Left renal cortex interstitium (tissue), 4 donors: ENCODE data around the gene IKZF4. TPM values are rescaled to one million over a fixed set of nuclear protein-coding genes. Genes with fewer than 3 reads are reported as not detected.
"Not testable (repeated sequence)": the region's sequence is repeated elsewhere in the genome, so short reads cannot be mapped to it uniquely, and the experiment has no call there.

ENCODE experiments used
- DNase-seq, 4 donors: peaks; one replicate each; pipeline ENCODE4 v3.0.0-alpha.2; 2013; ENCODE audit warnings: low read depth in 4 of 4, low spot score in 2 of 4, missing footprints in 1 of 4
- polyA plus RNA-seq, 4 donors: library from polyadenylated mRNA; unstranded; fragments of 120-200 nt; gene quantifications; one replicate each; pipeline ENCODE4 v1.2.1, GENCODE V29; 2013; ENCODE audit not compliant: insufficient read length in 4 of 4

Gene IKZF4
- polyA plus RNA-seq, 4 donors: 13.9 to 26.8 (median 19.6) TPM

- no peak for DNase-seq
Observed at GRCh38 chr12:55997535-55997859, 23.3 kb upstream of the IKZF4 start.

DNA sequence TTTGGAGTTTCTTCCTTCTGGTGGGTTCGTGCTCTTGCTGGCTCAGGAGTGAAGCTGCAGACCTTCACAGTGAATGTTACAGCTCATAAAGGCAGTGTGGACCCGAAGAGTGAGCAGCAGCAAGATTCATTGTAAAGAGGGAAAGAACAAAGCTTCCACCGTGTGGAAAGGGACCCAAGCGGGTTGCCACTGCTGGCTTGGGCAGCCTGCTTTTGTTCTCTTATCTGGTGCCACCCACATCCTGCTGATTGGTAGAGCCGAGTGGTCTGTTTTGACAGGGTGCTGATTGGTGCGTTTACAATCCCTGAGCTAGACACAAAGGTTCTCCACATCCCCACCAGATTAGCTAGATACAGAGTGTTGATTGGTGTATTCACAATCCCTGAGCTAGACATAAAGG lies 21.3 kb upstream of the IKZF4 start:
- not testable (repeated sequence) for DNase-seq

- not testable (repeated sequence) for DNase-seq
Observed at GRCh38 chr12:55999999-56000540, 20.8 kb upstream of the IKZF4 start.

DNA sequence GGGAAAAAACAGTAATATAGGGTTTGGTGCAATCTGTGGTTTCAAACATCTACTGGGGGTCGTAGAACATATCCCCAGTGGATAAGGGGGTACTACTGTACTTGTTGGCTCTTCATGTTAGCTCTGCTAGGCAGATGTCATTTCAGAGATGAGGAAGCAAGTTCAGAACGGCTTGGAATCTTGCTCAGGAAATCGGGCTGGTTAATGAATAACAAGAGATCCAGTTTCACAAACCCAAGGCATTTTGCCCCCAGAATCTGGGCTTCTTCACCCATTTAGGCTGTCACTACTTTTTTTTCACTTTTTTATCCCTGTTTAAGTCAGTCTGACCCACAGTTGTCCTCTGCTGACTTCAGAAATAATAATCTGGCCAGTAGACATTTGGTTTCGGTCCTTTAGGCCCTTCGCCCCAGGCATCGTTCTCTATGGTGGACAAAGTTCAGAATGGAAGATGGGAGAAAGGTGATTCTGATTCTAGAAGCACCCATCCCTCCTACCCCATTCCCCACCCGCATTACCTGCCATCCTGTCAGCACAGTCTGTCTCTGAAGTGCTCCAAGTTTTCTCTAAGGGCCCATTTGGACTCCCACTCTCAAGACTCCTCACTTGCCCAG lies 19.2 kb upstream of the IKZF4 start:
- no peak for DNase-seq

DNA sequence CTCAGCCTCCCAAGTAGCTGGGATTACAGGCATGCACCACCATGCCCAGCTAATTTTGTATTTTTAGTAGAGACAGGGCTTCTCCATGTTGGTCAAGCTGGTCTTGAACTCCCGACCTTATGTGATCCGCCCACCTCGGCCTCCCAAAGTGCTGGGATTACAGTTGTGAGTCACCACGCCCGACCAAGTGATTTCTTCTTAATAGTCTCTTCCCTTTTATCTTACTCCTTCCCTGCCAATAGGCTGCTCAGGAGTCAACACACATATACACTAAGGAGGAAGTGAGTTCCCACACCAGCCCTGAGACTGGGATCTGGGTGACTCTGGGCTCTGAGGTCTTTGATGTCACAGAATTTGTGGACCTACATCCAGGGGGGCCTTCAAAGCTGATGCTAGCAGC lies 17.5 kb upstream of the IKZF4 start:
- not testable (repeated sequence) for DNase-seq

- DNase-seq: no peak
Observed at GRCh38 chr12:56004211-56004610, 16.6 kb upstream of the IKZF4 start.

GRCh38 chr12:56007564-56008559 lies 13.0 kb upstream of the IKZF4 start:
- DNase-seq: peak in 1 of 4 donors; percentile 32

- no peak for DNase-seq
Observed at GRCh38 chr12:56010111-56010570, 10.7 kb upstream of the IKZF4 start.

DNA sequence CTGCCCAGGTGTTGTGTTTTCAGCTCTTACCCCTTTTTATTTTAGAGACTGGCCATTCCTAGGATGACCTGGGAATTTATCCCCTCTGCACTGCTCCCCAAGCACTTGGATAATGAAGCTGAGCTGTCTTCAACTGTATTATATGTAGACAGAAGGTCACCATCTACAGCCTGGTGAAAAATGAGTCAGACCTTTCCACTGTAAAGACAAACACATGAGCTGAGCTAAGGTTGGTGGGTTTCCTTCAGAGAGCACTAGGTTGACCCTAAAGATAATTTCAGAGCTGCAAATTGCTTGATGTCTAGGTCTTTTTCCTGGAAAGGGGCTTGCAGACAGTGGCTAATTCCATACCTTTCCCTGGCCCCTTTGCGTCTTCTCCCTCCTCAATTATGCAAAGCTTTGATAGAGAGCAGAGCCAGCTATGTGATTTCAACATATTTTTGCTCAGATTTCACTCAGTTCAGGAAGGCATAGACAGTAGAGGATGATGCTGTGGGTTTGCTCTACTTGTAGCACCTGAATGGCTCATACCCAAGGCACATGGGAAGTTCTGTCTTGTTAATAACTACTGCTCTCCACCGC lies 9.2 kb upstream of the IKZF4 start:
- DNase-seq: no peak

DNA sequence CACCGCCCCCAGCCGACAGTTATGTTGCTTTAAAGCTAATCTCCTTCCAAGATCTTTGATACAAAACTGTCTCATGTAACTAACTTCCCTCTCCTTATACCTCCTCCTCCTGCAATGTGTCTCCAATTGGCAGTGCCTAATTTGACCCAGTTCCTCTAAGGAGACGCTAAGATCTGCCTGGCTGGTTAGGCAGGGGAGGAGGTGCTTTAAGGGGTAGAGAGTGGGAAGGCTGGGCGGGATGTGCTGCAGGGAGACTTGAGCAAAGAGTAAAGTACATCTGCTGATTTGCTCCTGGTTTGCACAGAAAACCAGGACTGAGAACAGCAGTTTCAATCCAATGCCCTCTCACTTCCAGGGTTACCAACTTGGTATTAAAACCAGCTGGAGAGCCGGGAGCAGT lies 7.4 kb upstream of the IKZF4 start:
- no peak for DNase-seq

DNA sequence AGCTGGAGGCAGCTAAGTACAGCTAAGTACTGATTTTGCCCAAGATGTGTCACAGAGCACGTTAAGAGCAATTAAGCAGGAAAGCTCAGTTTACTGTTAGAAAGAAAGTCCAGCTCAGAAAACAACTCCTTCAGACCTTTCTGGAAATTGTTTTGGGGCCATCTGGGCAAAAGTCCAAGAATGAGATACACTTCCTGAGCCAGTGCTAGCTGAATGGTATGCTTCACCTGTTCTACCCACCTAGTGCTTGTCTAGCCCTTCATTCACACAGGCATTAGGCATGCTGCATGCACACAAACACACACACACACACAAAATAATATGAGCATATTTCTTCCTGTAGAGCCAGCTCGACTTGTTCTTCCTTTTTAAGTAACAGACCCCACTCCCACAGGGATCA lies 6.6 kb upstream of the IKZF4 start:
- peak in 2 of 4 donors; percentile 34 to 60 for DNase-seq

DNA sequence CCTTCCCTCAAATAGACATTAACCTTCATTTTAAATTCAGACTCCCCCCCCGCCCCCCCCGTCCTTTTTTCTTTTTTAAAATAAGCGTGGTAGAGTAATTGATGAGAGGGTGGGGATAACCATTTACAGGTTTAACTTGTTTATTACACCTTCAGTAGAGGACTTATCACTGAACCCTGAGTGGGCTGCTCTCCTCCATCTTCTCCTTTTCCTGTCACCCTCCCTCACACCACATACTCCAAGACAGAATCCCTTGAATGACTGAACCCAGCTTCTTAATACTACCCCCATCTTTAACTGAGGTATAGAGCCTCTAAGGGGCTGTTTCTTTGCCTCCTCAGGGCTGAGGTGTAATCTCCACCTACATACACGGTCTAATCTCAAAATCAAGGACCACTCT lies 3.7 kb upstream of the IKZF4 start:
- DNase-seq: no peak

DNA sequence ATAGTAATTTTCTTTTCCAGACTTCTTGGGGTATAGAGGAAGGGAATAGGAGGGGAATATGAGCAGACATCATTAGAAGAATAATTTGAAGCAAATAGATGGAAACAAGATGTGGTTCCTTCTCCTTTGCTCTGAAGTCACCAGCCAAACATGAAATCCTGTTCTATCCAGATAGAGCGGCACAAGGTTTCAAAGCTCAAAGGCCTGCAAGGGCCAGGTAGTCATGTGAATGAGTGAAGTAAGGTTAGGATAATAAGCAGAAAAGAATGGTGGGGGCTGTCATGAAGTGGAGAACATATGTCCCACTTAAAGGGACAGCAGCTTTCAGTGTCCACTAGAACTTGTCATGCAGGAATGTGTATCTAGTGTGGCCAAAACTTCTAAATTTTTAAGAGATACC lies 2.5 kb upstream of the IKZF4 start:
- no peak for DNase-seq

DNA sequence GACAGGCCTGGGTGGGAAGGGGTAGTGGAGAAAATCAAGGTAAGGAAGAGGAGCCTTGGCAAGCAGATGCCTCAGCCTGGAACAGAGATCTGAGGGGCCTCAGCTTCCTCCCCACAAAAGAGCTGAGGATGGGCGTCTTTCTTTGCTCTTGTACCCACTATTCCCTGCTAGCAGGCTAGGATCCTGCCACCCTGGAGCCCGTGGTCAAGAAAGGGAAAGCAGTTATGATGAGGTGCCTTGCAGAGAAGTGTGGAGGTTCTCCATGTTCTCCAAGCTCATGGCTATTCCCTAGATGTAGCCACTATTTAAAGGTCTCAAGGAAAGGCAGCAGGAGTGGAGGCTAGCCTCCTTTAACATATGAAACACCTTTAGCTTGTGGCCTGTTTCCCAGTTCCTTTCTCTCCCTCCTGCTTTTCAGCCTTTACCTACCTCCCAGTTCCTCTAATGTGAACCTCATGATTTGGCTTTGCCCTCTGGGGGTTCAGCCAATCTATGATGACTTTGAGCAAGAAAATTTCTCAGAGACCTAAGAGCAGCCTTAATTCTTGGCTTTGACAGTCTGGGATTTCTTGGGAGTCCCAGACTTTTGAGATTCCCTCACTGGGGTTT lies 1.1 kb downstream of the IKZF4 start:
- DNase-seq: no peak

GRCh38 chr12:56028511-56029165 lies 7.8 kb downstream of the IKZF4 start:
- DNase-seq: no peak

DNA sequence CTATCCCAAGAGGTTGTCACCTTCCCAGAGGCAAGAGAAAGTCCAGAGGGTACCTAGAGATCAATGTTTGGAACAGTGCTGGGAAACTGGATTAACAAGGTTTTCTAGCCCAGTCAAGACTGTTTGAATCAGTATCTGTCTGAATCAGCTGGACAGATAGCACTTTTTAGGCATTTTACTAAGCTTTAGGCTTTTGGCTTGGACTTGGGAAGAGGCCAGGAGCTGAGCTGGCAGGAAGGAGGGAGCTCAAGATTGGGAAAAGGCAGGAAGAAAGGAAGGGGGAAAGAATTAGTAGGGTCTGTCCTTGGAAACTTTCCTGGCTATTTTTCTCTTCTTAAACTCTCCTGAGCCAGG lies 8.3 kb downstream of the IKZF4 start:
- DNase-seq: no peak

DNA sequence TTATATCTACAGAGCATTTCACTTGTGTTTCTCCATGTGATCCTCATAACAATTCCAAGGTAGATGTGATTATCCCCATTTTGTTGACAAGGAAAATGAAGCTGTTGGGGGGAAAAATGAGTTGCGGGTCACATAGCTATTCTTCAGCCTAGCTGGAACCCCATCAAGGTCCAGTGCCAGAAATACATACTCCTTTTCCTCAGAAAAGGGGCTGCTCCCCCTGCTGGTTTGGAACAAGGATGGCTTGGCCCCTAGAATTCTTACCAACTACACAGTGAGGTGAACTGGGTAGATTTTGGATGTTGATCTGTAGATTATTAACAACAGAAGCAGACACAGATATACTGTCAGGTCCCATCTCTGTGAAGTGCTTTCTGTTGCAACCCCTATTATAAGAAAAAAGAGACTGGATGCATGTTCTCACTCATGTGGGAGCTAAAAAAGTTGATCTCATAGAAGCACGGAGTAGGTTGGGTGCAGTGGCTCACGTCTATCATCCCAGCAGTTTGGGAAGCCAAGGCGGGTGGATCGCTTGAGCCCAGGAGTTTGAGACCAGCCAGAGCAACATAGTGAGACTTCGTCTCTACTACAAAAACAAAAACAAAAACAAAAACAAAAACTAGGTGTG lies 8.9 kb downstream of the IKZF4 start:
- DNase-seq: peak in 1 of 4 donors; percentile 55

DNA sequence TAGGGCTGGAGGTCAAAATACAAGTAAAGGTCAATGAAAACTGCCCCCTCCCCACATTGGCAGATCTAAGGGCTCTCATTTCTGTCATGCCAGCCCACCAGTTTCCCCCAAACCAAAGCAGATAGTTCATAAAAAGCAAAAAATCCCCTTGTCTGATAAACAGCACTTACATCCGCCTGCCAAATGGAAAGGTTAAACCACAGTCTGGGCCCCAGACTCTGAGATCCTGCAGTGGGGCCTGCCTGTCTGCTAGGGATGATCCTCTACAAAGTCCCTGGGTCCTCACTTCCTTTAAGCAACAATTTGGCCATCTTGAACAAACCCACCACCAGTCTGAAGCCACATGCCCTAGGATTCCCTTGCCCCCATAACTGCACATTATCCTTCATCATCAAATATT lies 11.1 kb downstream of the IKZF4 start:
- no peak for DNase-seq

DNA sequence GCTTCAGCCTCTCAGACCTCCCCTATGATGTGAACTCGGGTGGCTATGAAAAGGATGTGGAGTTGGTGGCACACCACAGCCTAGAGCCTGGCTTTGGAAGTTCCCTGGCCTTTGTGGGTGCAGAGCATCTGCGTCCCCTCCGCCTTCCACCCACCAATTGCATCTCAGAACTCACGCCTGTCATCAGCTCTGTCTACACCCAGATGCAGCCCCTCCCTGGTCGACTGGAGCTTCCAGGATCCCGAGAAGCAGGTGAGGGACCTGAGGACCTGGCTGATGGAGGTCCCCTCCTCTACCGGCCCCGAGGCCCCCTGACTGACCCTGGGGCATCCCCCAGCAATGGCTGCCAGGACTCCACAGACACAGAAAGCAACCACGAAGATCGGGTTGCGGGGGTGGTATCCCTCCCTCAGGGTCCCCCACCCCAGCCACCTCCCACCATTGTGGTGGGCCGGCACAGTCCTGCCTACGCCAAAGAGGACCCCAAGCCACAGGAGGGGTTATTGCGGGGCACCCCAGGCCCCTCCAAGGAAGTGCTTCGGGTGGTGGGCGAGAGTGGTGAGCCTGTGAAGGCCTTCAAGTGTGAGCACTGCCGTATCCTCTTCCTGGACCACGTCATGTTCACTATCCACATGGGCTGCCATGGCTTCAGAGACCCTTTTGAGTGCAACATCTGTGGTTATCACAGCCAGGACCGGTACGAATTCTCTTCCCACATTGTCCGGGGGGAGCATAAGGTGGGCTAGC lies 13.9 kb downstream of the IKZF4 start:
- DNase-seq: no peak
